Left forelimb (tissue), 1 donor: ENCODE measurements around the gene NUP210.
"Not testable (repeated sequence)": the region's sequence is repeated elsewhere in the genome, so short reads cannot be mapped to it uniquely, and the experiment has no call there.

Experiments
- DNase-seq: peaks from one replicate; pipeline ENCODE4 v3.0.0-alpha.2; 2018; ENCODE audit warnings: low spot score

Gene NUP210

GRCh38 chr3:13406190-13406589, 13.9 kb downstream of the NUP210 start:
- DNase-seq: no peak

- no peak for DNase-seq
These were observed 14.5 kb downstream of the NUP210 start for GRCh38 chr3:13405614-13406013.

GRCh38 chr3:13404626-13405452, 15.3 kb downstream of the NUP210 start:
- DNase-seq: no peak

GRCh38 chr3:13403847-13404246, 16.3 kb downstream of the NUP210 start:
- DNase-seq: no peak

- DNase-seq: no peak
These were observed 16.8 kb downstream of the NUP210 start for GRCh38 chr3:13403213-13403819.

- DNase-seq: no peak
These were observed 19.0 kb downstream of the NUP210 start for GRCh38 chr3:13401149-13401548.

GRCh38 chr3:13400114-13400673, 19.9 kb downstream of the NUP210 start:
- no peak for DNase-seq

GRCh38 chr3:13399603-13400002, 20.5 kb downstream of the NUP210 start:
- DNase-seq: no peak

DNA sequence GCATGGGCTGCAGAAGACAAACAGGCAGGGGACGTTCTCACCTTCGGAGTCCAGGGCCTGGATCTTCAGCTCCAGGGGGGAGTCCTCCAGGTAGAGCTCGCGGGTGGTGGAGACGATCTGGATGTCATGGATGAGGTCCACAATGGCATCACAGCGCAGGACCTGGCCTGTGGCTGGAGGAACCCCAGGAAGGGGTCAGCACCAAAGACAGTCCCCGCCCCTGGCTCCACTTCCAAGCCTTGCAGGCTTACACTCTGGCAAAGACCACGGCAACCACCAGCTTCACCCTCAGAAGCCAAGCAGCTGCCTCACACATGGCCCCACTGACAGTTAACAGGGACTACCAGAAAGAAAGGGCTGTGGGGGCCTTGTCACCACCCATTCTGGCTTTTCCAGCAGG, 22.8 kb downstream of the NUP210 start:
- DNase-seq: no peak

DNA sequence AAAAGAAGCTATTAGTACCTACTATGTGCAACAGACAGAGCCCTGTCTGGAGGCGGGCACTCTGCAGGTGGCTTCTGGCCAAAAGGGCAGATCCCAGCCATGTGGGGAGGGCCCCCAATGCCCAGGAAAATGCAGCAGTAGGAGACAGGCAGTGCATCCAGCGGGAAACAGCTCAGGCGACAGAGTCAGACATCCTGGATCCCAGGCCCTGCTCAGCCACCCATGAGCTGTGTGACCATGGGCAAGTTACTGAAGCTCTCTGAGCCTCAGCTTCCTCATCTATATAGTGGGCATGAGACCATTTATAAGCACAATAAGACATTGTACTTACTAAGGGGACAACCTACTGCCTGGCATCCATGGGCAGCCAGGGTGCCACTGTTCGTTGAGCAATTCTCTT, 25.8 kb downstream of the NUP210 start:
- DNase-seq: no peak

DNA sequence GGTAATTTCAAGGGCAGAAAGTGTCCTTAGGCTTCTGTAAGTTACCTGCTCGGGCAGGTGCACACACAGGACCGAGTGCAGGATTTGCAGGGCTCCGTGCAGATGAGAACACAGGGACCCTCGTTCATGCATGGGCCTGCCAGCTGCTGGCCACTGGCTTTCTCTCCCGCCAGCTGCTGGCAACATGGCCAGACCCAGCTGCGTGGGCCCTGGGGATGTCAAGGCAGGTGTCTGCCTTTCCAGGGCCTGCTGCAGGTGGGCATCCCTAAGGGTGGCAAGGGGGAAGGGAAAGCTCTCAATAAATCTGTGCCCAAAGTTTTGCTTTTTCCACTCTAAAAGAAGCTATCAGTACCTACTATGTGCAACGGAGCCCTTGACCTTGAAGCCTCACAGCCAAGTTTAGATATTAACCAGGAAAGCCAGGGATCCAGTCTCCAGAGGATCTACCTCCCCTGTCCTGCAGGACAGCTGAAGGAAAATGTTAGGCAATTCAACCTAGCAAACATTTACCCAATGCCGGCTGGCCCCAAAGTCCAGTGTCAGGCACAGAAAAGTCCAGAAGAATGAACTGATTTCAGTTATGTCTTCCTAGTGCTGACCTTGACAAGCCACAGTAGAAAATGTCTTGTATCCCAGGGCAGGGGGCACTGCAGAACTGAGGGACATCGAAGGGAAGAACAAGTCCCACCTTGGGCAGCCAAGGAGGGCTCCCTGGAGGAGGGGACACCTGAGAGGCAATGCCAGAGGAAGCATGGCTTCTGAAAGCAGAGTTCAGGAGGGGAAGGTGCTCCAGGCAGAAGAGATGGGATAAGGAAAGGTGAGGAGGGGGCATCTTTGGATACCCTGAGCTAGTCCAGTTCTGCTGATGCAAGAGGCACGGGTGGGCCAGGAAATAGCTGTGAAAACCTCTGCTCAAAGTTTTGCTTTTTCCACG, 26.4 kb downstream of the NUP210 start:
- no peak for DNase-seq

GRCh38 chr3:13391308-13391707, 28.8 kb downstream of the NUP210 start:
- DNase-seq: no peak

- DNase-seq: no peak
These were observed 30.7 kb downstream of the NUP210 start for GRCh38 chr3:13389378-13389777.

DNA sequence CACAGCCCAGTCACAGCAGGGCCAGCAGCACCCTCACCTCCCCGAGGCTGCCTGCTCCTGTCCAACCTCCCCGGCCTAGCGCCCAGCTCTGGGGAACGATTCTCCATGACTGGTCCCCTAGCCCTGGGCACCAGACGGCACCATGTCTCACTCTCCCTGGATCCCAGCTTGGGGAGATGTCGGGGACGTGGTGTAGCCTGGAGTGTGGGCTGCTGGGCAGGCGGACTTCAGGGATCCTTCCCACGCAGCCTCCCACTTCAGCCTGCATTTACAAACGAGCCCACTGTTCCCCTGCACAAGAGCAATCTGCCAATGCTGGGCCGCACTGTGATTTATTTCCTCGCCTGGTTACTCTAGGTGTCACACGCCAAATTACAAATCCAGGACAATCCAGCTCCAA, 31.3 kb downstream of the NUP210 start:
- no peak for DNase-seq

DNA sequence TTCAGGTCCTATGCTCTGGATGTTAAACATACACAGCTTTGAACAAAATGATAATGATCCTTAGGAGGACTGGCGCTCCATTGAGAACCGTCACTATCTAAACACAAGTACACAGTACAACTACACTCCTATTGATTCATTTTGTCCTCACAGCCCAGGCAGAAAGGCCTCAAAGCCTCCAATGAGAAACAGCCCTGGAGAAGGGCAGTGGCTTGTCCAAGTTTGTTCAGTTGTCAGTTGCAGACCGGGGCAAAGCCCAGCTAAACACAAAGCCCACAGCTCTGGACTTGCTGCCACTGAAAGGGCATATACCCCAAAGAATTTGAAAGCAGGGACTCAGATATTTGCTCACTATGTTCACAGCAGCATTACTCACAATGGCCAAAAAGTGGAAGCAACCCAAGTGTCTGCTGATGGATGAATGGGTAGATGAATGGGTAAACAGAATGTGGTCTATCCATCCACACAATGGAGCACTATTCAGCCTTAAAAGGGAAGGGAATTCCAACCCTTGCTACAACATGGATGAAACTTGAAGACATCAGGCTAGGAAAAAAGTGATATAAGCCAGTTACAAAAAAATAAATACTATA, 34.7 kb downstream of the NUP210 start:
- DNase-seq: no peak

- no peak for DNase-seq
These were observed 39.2 kb downstream of the NUP210 start for GRCh38 chr3:13380971-13381370.

DNA sequence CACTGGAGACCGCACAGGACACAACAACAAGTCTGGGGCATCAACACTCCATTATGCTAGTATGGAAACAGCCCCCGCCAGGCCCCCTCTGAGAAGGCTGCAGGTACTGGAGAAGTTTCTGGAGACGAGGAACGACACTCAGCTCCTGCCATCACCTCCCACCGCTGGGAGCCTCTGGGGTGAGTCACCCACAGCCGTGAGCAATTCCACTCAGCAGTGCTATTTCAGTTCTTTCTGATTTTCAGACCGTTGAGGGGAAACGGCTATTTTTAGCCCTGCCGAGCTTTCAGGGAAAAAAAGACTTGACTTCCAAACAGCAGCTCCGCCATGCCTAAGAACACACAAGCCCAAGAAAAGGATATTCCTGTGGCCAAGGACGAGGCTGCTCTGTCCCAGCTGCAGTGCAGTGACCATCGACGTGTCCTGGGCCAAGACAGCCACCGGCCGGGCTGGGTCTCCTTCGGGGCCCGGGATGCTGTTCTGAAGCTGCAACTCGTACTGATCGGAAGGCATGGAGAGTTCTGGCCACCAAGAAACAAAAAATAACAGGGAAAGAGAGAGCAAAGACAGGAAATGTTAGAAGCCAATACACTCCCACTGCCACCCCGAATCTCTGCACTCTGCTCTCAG, 40.8 kb downstream of the NUP210 start:
- DNase-seq: no peak

DNA sequence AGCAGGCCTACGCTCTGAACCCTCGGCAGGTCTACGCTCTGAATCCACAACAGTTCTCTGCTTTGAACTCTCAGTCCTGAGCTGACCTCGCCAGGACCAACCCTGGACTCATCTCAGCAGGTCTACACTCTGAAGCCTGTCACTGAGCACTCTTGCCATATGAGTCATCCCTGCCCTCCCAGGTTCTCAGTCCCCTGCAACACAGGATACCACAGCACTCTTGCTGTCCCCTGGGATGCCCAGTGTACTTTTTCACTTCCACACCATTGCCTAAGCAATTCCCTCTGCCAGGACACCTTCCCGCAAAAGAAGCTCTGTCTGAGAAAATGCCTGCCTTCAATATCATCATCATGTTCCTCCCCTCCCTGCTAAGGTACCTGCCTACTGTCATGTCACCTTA, 42.0 kb downstream of the NUP210 start:
- DNase-seq: no peak

DNA sequence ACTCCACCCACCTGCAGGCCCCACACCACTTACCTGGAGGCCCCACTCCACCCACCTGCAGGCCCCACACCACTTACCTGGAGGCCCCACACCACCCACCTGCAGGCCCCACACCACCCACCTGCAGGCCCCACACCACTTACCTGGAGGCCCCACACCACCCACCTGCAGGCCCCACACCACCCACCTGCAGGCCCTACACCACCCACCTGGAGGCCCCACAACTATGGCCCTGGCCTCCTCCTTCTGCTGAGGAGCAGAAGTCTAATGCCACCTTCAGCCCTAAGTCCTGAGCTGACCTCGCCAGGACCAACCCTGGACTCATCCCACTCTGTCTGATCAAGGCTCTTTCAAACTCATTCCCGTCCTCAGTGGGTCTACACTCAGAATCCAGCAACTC, 42.4 kb downstream of the NUP210 start:
- not testable (repeated sequence) for DNase-seq

GRCh38 chr3:13377021-13377420, 43.1 kb downstream of the NUP210 start:
- DNase-seq: no peak

GRCh38 chr3:13376091-13376490, 44.0 kb downstream of the NUP210 start:
- DNase-seq: no peak
